Subcutaneous abdominal adipose tissue (tissue), 5 donors: ENCODE data around the gene SLC23A3.
A peak's percentile ranks its signal among the peaks of the same experiment; 100 is the strongest.

Source experiments
- H3K27ac ChIP-seq: one replicate; pipeline ENCODE4 v1.7.0; 2013; ENCODE audit warnings: low read depth, mild to moderate bottlenecking, inconsistent platforms, low read length, moderate library complexity
- H3K27me3 ChIP-seq, 5 donors: one replicate each; pipeline ENCODE4 v1.7.0; 2013; ENCODE audit warnings: low read length in 5 of 5, inconsistent platforms in 1 of 5; ENCODE audit not compliant: control insufficient read depth in 5 of 5, insufficient read depth in 4 of 5
- H3K36me3 ChIP-seq, 5 donors: one replicate each; pipeline ENCODE4 v1.7.0; 2013; ENCODE audit warnings: low read length in 5 of 5; ENCODE audit not compliant: control insufficient read depth in 5 of 5, insufficient read depth in 5 of 5
- H3K4me1 ChIP-seq, 5 donors: one replicate each; pipeline ENCODE4 v1.7.0; 2013; ENCODE audit warnings: low read length in 5 of 5, mild to moderate bottlenecking in 3 of 5, moderate library complexity in 1 of 5; ENCODE audit not compliant: control insufficient read depth in 5 of 5, insufficient read depth in 5 of 5
- H3K4me3 ChIP-seq, 5 donors: one replicate each; pipeline ENCODE4 v1.7.0; 2013; ENCODE audit warnings: low read length in 5 of 5, low read depth in 1 of 5
- H3K9ac ChIP-seq, 5 donors: one replicate each; pipeline ENCODE4 v1.7.0; 2013; ENCODE audit warnings: low read length in 5 of 5, mild to moderate bottlenecking in 4 of 5, moderate library complexity in 3 of 5
- H3K9me3 ChIP-seq, 5 donors: one replicate each; pipeline ENCODE4 v1.7.0; 2013; ENCODE audit warnings: low read length in 5 of 5; ENCODE audit not compliant: control insufficient read depth in 5 of 5
- donor health status: healthy.
- donor health status: healthy.
- donor health status: healthy.
- donor health status: healthy.
- donor health status: healthy.

The SLC23A3 gene

DNA sequence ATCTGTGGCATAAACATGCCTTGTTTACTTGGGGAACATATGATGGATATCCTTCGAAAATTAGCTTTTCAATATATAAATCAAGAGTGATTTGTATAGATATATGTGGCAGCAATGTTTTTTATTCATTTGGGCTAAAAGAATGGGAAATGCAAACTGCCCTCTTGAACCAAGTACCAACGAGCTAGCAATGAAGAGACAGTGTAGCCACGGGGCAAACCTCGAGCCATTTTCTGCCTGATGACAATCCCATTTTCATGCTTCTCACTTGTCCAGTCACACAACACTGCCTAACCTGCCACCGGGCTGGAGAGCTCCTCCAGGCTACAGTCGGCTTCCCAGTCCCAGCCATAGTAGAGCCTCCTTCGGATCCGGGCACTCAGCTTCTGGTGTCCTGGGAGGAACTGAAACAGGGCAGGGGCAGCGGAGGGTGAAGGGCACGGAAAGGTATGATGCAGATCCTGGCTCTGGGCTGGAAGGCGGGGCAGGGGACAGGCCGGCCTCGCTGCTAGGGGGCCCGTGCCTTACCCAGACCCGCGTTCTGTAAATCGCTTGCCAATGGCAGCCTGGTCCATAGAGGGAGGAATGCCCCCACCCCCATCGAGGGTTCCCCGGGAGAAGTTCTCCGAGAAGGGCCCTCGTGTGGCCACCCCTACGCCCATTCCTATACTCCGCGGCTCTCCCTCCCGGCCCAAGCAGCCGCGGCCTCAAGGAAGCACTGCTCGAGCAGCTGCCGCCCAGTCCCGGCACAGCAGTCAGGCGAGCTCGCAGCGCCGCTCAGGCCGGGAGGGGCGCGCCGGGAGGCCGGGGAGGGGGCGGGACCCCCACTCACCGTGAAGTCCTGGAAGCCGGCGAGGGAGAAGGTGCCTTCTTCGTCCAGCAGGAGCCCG, 6.3 kb upstream of the SLC23A3 start:
- H3K36me3 ChIP-seq, result peaks cover 0 to 55% (median 48%) of the 10 kb centered on the region in 5 donors

DNA sequence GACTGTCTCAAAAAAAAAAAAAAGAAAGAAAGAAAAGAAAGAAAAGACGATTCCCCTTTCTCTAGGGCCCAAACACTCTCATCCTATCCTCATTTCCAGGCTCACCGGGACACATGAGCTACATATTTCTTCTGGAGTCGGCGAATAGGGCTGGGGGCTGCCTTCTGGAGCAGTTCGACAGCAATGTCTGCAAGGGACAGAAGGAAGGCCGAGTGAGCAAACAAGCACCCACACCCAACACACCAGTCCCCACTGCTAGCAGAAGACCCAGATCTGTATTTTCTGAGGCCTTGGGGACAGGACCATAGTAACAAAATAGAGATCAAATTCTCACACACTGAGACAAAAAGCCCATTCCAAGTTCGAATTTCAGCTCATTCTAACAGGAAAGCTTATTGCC, 5.7 kb upstream of the SLC23A3 start:
- Histone ChIP-seq H3K9ac (peak overlapping the region in 4 of 5 donors; percentile 75 to 92 (median 90)), H3K9me3 (no peaks in the 10 kb centered on the region), H3K27ac (peak overlapping the region; percentile 93), H3K4me1 (peaks cover 5 to 56% (median 36%) of the 10 kb centered on the region in 5 donors), H3K27me3 (no peaks in the 10 kb centered on the region), H3K36me3 (peaks cover 0 to 48% (median 41%) of the 10 kb centered on the region in 5 donors), H3K4me3 (peak overlapping the region in 2 of 5 donors; percentile 84 to 93)

More for the DNA sequence above, 6.3 kb upstream of the SLC23A3 start:
- Histone ChIP-seq H3K9me3 (no peaks in the 10 kb centered on the region), H3K4me1 (peaks cover 5 to 52% (median 36%) of the 10 kb centered on the region in 5 donors), H3K4me3 (peak overlapping the region; percentile 78 to 93 (median 84)), H3K27me3 (no peaks in the 10 kb centered on the region), H3K27ac (peak overlapping the region; percentile 93), H3K9ac (peak overlapping the region; percentile 75 to 92 (median 89))

DNA sequence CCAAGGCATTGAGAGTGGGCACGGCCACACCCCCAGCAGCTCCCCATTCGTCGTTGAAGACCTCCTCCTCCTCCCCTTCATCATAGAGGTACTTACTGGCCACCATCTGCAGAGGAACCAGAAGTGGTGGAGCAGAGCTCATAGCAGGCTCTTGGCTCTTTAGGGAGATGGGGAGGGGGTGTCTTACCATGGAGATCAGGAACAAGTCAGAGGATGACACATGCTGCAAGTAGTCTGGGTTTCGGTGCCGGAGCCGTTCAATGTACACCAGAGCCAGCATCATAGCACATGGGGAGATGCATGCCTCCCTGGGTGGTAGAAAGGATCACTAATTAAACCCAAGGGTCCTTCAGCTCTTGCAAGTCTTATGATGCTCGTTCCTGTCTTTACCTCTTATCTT, 5.0 kb upstream of the SLC23A3 start:
- Histone ChIP-seq H3K4me1 (peaks cover 5 to 56% (median 35%) of the 10 kb centered on the region in 5 donors), H3K36me3 (peaks cover 0 to 41% (median 36%) of the 10 kb centered on the region in 5 donors), H3K9ac (peak overlapping the region in 2 of 5 donors; percentile 1 to 18), H3K4me3 (no peak overlapping the region), H3K9me3 (no peaks in the 10 kb centered on the region), H3K27ac (no peak overlapping the region), H3K27me3 (no peaks in the 10 kb centered on the region)

DNA sequence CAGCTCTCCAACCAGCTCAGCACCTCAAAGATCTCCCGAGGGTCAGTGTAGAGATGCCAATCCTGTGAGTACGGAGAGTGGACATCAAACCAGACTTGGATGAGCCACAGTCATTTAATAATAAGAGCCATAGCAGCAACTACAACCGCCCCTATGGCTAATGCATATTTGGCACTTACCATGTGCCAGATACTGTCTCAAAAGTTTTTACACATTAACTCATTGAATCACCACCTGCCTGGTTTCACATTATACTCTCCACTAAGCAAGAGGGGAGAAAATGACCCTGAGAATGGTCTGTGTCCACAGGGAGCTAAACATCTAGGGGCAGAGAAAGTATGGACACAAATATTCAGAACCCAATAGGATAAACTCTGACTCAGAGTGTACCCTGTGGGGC, 4.3 kb upstream of the SLC23A3 start:
- Histone ChIP-seq H3K36me3 (peaks cover 0 to 38% (median 32%) of the 10 kb centered on the region in 5 donors), H3K4me3 (no peak overlapping the region), H3K9ac (peak overlapping the region in 1 of 5 donors; percentile 18), H3K4me1 (peaks cover 5 to 50% (median 28%) of the 10 kb centered on the region in 5 donors), H3K27me3 (no peaks in the 10 kb centered on the region), H3K27ac (no peak overlapping the region), H3K9me3 (no peaks in the 10 kb centered on the region)

DNA sequence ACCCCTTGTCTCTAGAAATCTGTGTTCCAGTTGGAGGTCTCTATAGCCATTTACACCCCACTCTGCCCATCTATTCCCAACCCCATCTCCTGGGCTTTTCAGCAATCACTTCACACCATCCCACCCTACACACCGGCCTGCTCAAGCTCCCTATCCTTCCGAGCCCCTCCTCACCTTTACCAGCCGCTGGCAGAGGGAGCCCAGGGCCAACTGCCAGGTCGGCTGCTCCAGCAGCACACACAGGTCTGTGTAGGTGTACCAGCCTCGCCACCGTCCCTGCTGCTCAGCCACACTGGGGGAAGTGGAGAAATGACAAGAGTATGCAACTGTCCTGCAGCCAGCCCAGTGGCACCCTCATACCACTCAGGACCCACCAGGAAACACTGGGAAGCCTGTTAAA, 3.3 kb upstream of the SLC23A3 start:
- Histone ChIP-seq H3K4me1 (peaks cover 5 to 43% (median 22%) of the 10 kb centered on the region in 5 donors), H3K27ac (no peak overlapping the region), H3K9ac (no peak overlapping the region), H3K4me3 (no peak overlapping the region), H3K27me3 (no peaks in the 10 kb centered on the region), H3K36me3 (peaks cover 0 to 38% (median 32%) of the 10 kb centered on the region in 5 donors), H3K9me3 (no peaks in the 10 kb centered on the region)

DNA sequence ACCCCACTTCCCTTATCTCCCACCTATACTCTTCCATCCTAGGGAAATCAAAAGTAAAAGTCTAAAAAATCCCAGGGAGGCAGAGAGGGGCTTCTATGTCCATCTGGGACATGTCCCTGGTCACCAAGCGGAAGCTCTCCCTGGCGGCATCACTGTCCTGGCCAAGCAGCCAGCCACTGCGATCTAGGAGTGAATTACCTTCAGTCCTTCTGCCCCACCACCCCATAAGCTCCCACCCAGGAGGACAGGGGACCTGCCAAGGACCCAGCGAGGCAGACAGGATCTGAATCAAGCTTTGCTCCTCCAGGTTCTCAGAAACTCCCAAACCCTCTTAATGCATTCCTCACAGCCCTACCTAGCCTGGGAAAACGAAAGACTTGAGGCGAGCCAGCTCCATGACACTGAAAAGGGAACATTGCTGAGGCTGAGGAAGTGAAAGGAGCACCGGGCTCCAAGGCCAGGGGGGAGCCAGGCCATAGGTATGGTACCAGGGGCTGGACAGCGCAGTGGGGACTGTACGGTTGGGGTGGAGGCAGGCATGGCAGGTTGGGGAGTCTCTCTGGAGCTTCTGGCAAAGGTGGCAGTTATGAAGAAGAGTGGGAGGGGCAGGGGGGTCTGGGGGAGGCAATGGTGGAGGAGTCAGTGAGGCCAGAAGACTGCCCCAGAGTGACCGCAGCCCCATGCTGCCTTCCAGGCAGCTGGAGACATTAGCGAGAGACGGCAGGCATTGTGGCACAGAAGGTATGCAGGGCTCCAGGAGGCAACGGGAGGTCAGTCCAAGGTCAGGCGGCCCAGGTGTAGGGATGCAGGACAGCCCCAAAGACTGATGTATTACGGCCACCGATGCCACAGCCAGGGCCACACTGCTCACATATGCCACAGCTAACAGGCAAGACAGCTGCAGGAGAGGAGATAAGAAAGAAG, 2.7 kb upstream of the SLC23A3 start:
- no peaks in the 10 kb centered on the region for H3K9me3 ChIP-seq
- peaks cover 4 to 39% (median 21%) of the 10 kb centered on the region in 5 donors for H3K4me1 ChIP-seq
- H3K27ac ChIP-seq, result peak overlapping the region; percentile 71
- H3K9ac ChIP-seq, result no peak overlapping the region
- peaks cover 0 to 38% (median 32%) of the 10 kb centered on the region in 5 donors for H3K36me3 ChIP-seq
- H3K27me3 ChIP-seq, result no peaks in the 10 kb centered on the region
- no peak overlapping the region for H3K4me3 ChIP-seq

DNA sequence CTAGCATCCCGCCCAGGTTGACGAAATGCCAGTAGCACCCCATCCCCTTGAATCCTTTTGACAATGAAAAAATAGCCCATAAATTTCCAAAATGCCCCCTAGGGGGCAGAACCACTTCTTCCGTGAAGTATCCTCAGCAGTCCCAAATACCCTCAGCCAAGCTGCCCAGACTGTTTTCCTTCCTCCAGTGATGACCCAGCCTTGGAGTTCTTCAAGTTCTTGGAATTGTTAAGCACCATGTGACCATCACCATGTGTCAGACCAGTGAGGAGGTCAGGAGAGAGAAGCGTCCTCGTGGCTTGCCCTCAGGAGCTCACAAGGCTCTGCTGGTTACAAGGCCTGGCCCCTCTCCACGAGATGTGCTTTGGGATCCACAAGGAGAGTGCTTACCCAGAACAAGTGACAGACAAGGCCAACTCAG, 1.4 kb upstream of the SLC23A3 start:
- Histone ChIP-seq H3K36me3 (peaks cover 0 to 38% (median 32%) of the 10 kb centered on the region in 5 donors), H3K27me3 (no peaks in the 10 kb centered on the region), H3K27ac (peak overlapping the region; percentile 71), H3K9ac (peak overlapping the region in 4 of 5 donors; percentile 3 to 48 (median 30)), H3K9me3 (no peaks in the 10 kb centered on the region), H3K4me3 (no peak overlapping the region), H3K4me1 (peaks cover 3 to 27% (median 18%) of the 10 kb centered on the region in 5 donors)

DNA sequence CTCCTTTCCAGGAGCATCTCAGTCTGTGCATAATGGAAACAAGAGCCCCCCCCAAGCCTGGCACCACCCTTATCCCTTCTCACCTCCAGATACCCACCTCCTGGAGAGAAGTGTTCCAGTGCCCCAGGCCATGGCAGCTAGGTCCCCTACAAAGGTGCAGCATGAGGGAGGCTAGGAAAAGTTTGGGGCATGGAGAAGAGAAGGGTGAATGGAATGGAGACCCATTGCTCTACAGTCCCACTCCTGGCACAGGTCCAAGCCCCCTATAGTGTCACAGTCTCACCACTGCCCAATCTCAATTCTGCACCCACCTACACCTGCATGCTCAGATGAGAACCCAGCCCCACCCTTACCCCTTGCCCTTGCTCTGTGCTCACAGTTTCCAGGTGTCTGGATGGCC, 897 bp downstream of the SLC23A3 start:
- Histone ChIP-seq H3K4me1 (peaks cover 3 to 10% (median 6%) of the 10 kb centered on the region in 5 donors), H3K9ac (peak overlapping the region in 1 of 5 donors; percentile 1), H3K9me3 (no peaks in the 10 kb centered on the region), H3K36me3 (peaks cover 0 to 26% (median 20%) of the 10 kb centered on the region in 5 donors), H3K27me3 (no peaks in the 10 kb centered on the region), H3K27ac (no peak overlapping the region), H3K4me3 (no peak overlapping the region)

DNA sequence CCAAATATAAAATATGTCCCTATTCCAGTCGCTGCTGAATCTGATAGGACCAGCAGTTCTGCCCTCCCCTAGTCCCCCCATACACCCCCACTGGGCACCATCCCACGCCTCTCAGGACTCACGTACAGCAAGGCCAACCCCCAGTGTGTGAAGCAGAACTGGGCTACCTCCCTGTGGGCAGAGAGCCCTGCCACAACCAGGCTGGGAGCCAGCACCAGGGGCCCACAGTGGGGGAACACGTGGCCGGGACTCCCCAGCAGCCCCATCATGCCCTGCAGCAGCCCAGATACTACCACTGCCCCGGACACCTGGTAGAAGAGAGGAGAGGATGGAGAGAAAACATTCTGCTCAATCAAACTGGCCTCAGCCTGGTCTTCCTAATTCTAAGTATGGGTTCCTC, 1.3 kb downstream of the SLC23A3 start:
- H3K27ac ChIP-seq, result no peak overlapping the region
- H3K4me3 ChIP-seq, result no peak overlapping the region
- no peak overlapping the region for H3K9ac ChIP-seq
- H3K9me3 ChIP-seq, result no peaks in the 10 kb centered on the region
- H3K4me1 ChIP-seq, result peaks cover 3 to 10% (median 6%) of the 10 kb centered on the region in 5 donors
- H3K36me3 ChIP-seq, result peaks cover 0 to 22% (median 16%) of the 10 kb centered on the region in 5 donors
- H3K27me3 ChIP-seq, result no peaks in the 10 kb centered on the region
